HG02870 (cell line): Measurements from ENCODE around the gene MAML2.

Source experiments
- ATAC-seq: cut with Tn5 transposase; IDR thresholded peaks from one replicate; pipeline ENCODE4 v1.9.1; 2021; ENCODE audit warnings: mild to moderate bottlenecking, moderate library complexity; ENCODE audit not compliant: unreplicated experiment

MAML2 gene

GRCh38 chr11:96054870-96055705 is 287.9 kb downstream of the MAML2 start:
- ATAC-seq: no peak

GRCh38 chr11:96052921-96053651 is 289.9 kb downstream of the MAML2 start:
- no peak for ATAC-seq

- peak; percentile 95 for ATAC-seq
Measured at GRCh38 chr11:96051820-96052219, 291.2 kb downstream of the MAML2 start.

- ATAC-seq: no peak
Measured at GRCh38 chr11:96050435-96051182, 292.4 kb downstream of the MAML2 start.

- no peak for ATAC-seq
Measured at GRCh38 chr11:96049426-96049825, 293.6 kb downstream of the MAML2 start.

- ATAC-seq: no peak
Measured at GRCh38 chr11:96045622-96046456, 297.2 kb downstream of the MAML2 start.

GRCh38 chr11:96044747-96045146 is 298.2 kb downstream of the MAML2 start:
- no peak for ATAC-seq

GRCh38 chr11:96044311-96044710 is 298.7 kb downstream of the MAML2 start:
- ATAC-seq: no peak

- no peak for ATAC-seq
Measured at GRCh38 chr11:96043291-96043690, 299.7 kb downstream of the MAML2 start.

- no peak for ATAC-seq
Measured at GRCh38 chr11:96038046-96038445, 304.9 kb downstream of the MAML2 start.

- no peak for ATAC-seq
Measured at GRCh38 chr11:96037405-96037949, 305.5 kb downstream of the MAML2 start.

- ATAC-seq: no peak
Measured at GRCh38 chr11:96036863-96037262, 306.1 kb downstream of the MAML2 start.

GRCh38 chr11:96035740-96036078 is 307.3 kb downstream of the MAML2 start:
- ATAC-seq: no peak

GRCh38 chr11:96035031-96035739 is 307.8 kb downstream of the MAML2 start:
- no peak for ATAC-seq

- ATAC-seq: no peak
Measured at GRCh38 chr11:96033599-96033998, 309.4 kb downstream of the MAML2 start.

GRCh38 chr11:96033095-96033494 is 309.9 kb downstream of the MAML2 start:
- ATAC-seq: no peak

GRCh38 chr11:96028746-96029145 is 314.2 kb downstream of the MAML2 start:
- ATAC-seq: no peak

- no peak for ATAC-seq
Measured at GRCh38 chr11:96027021-96027420, 316.0 kb downstream of the MAML2 start.

- ATAC-seq: no peak
Measured at GRCh38 chr11:96026310-96026709, 316.7 kb downstream of the MAML2 start.

GRCh38 chr11:96024666-96025065 is 318.3 kb downstream of the MAML2 start:
- ATAC-seq: no peak
